DMS 273 treated with DMSO at 0.1 percent for 48 hours (cell line): ENCODE measurements around the gene SNX27.
"Not testable (repeated sequence)": the region's sequence is repeated elsewhere in the genome, so short reads cannot be mapped to it uniquely, and the experiment has no call there.

Source experiments
- DNase-seq: peaks from one replicate; lab custom pipeline; 2025; lab: John Stamatoyannopoulos, UW

Gene SNX27

GRCh38 chr1:151721788-151722510 is 110.1 kb downstream of the SNX27 start:
- no peak for DNase-seq

- DNase-seq = no peak
These were observed 112.0 kb downstream of the SNX27 start for GRCh38 chr1:151723726-151724370.

- DNase-seq = no peak
These were observed 116.6 kb downstream of the SNX27 start for GRCh38 chr1:151728151-151729054.

- DNase-seq = no peak
These were observed 117.5 kb downstream of the SNX27 start for GRCh38 chr1:151729157-151729965.

- no peak for DNase-seq
These were observed 118.1 kb downstream of the SNX27 start for GRCh38 chr1:151729966-151730291.

GRCh38 chr1:151733126-151733525 is 121.3 kb downstream of the SNX27 start:
- no peak for DNase-seq

GRCh38 chr1:151733995-151734394 is 122.1 kb downstream of the SNX27 start:
- DNase-seq = not testable (repeated sequence)

- no peak for DNase-seq
These were observed 125.2 kb downstream of the SNX27 start for GRCh38 chr1:151737026-151737425.

GRCh38 chr1:151737479-151737878 is 125.6 kb downstream of the SNX27 start:
- DNase-seq = no peak

- no peak for DNase-seq
These were observed 127.9 kb downstream of the SNX27 start for GRCh38 chr1:151739590-151740355.

- no peak for DNase-seq
These were observed 129.7 kb downstream of the SNX27 start for GRCh38 chr1:151741516-151741915.
